Effector memory CD8-positive, alpha-beta T cell (primary cell): ENCODE measurements around the gene SECTM1.

Experiments
- ATAC-seq: fragments of 150-1000 bp; cut with Tn5 transposase; replicated peaks from 2 replicates; pipeline ENCODE4 v1.10.0; 2021; ENCODE audit warnings: mild to moderate bottlenecking, moderate library complexity
- DNase-seq, 3 experiments: peaks; one replicate each; pipeline ENCODE4 v3.0.0; 2021
- H3K27ac Mint-ChIP-seq, 2 donors: one replicate each; pipeline ENCODE4 v1.8.0; 2022; ENCODE audit warnings: mild to moderate bottlenecking in 2 of 2, mixed read lengths in 2 of 2, moderate library complexity in 2 of 2
- H3K27me3 Mint-ChIP-seq, 2 donors: one replicate each; pipeline ENCODE4 v1.8.0; 2022; ENCODE audit warnings: mixed read lengths in 2 of 2
- H3K36me3 Mint-ChIP-seq: one replicate; pipeline ENCODE4 v1.8.0; 2022; ENCODE audit warnings: mild to moderate bottlenecking, moderate library complexity, mixed read lengths; ENCODE audit not compliant: insufficient read depth
- H3K4me1 Mint-ChIP-seq, 2 donors: one replicate each; pipeline ENCODE4 v1.8.0; 2022; ENCODE audit warnings: low read depth in 2 of 2, mixed read lengths in 2 of 2
- H3K4me3 Mint-ChIP-seq, 2 donors: one replicate each; pipeline ENCODE4 v1.8.0; 2022; ENCODE audit warnings: mild to moderate bottlenecking in 2 of 2, mixed read lengths in 2 of 2, moderate library complexity in 2 of 2
- H3K9me3 Mint-ChIP-seq, 2 donors: one replicate each; pipeline ENCODE4 v1.8.0; 2022; ENCODE audit warnings: mixed read lengths in 2 of 2

SECTM1 gene

DNA sequence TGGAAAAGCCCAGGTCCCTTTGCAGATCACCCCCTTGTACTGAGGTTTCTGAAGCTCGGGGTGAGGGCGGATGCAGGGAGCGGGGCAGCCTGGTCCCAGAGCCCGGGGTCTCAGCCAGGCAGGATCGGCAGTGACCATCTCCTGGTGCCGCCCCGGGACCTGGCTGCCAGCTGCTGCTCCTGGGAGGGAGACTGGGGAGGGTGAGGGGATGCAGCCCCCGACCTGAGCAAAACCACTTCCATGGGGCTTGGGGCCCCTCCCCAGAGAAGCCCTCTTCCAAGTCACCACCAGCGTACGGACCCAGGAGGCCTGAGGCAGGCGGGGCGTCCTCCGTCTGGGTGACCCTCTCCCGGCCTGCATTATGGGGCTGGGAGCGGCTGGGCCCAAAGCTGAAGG, 31.0 kb downstream of the SECTM1 start:
- Mint-ChIP-seq H3K4me1 (peaks cover 54 to 68% of the 10 kb centered on the region in 2 donors), H3K27ac (peak overlapping the region; percentile 90 to 100), H3K27me3 (no peaks in the 10 kb centered on the region), H3K9me3 (no peaks in the 10 kb centered on the region), H3K36me3 (peaks cover 30% of the 10 kb centered on the region), H3K4me3 (peak overlapping the region; percentile 91 to 92)
- no peak for ATAC-seq
- no peak for DNase-seq

DNA sequence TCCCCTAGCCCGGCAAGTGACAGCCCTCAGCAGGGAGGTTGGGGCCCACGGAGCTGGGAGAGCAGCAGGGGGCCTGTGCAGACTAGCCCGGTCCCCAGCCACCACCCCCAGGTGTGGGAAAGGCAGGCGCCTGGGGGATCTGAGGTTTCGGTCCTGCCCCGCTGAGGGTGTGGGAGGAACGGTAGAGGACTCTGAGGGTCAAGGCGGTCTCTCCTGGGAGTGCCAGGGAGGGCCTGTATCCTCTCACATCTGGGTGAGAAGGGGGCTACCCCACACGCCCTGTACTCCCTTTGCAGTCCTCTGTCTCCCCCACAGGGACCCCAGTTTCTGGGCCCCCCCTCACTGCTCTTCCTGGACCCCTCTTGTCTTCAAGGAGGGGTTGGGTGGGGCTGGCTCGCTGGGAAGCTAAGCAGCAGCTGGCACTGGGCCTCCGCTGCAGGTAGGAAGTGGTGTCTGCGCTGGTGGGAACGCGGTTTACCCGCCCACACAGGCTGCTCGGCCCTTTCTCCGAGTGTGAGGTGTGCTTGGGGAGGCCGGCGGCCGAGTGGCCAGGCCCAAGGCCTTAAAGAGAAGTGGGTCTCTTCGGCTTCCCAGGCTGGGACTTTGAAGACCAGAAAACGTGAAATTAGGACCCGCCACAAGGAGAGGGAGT, 31.5 kb downstream of the SECTM1 start:
- H3K36me3 Mint-ChIP-seq, result peaks cover 35% of the 10 kb centered on the region
- H3K4me3 Mint-ChIP-seq, result peak overlapping the region; percentile 91 to 92
- H3K27ac Mint-ChIP-seq, result peak overlapping the region; percentile 90 to 100
- ATAC-seq, result no peak
- H3K9me3 Mint-ChIP-seq, result no peaks in the 10 kb centered on the region
- no peaks in the 10 kb centered on the region for H3K27me3 Mint-ChIP-seq
- peaks cover 56 to 73% of the 10 kb centered on the region in 2 donors for H3K4me1 Mint-ChIP-seq
- no peak for DNase-seq

DNA sequence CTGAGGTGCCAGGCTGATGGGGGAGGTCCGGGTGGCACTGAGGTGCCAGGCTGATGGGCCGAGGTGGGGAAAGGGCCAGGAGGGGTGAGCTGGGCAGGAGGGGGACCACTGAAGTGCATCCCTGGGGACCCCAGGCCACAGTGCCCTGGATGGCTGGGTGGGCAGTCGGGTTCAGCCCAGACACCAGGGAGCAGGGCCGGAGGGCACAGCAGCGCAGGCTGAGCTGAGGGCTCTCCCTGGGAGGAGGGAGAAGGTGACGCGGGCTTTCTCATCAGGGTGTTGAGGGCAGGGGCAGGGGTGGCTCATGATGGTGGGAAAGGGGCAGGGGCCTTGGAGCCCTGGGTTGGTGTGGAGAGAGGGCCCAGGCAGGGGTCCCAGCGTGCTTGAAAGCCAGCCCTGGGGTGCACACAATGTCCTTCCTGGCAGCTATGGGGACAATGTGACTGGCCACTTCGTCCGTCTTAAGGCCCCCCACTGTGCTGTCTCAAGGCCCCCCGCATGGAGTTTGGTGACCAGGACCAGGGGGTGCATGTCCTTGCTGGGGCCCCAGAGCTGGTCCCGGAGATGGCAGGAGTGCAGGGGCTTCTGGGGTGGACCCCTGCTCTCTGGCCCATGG, 32.2 kb downstream of the SECTM1 start:
- Mint-ChIP-seq H3K27me3 (no peaks in the 10 kb centered on the region), H3K36me3 (peaks cover 37% of the 10 kb centered on the region), H3K9me3 (no peaks in the 10 kb centered on the region), H3K4me1 (peaks cover 55 to 73% of the 10 kb centered on the region in 2 donors), H3K4me3 (peak overlapping the region; percentile 91 to 92), H3K27ac (peak overlapping the region; percentile 100)
- DNase-seq (no peak), ATAC-seq (no peak)

- ATAC-seq (no peak), DNase-seq (peak; percentile 58 to 62 (median 58))
- Mint-ChIP-seq H3K4me1 (peaks cover 53 to 70% of the 10 kb centered on the region in 2 donors), H3K27me3 (no peaks in the 10 kb centered on the region), H3K27ac (peak overlapping the region; percentile 100), H3K36me3 (peaks cover 37% of the 10 kb centered on the region), H3K9me3 (no peaks in the 10 kb centered on the region), H3K4me3 (peak overlapping the region; percentile 91 to 92)
Observed at GRCh38 chr17:82300707-82301270, 32.8 kb downstream of the SECTM1 start.

DNA sequence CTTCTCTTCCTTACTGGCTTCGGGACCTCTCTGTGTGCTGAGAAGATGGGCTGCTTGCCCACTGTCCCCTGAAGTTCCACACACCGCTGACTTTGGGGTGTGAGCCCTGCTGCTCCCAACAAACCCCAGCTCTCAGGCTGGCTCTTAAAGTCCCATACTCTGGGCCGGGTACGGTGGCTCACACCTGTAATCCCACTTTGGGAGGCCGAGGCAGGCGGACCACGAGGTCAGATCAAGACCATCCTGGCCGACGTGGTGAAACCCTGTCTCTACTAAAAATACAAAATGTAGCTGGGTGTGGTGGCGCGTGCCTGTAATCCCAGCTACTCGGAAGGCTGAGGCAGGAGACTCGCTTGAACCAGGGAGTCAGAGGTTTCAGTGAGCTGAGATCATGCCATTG, 33.3 kb downstream of the SECTM1 start:
- DNase-seq, result no peak
- Mint-ChIP-seq H3K4me3 (peak overlapping the region; percentile 91 to 92), H3K36me3 (peaks cover 37% of the 10 kb centered on the region), H3K4me1 (peaks cover 57 to 66% of the 10 kb centered on the region in 2 donors), H3K27ac (peak overlapping the region; percentile 100), H3K9me3 (no peaks in the 10 kb centered on the region), H3K27me3 (no peaks in the 10 kb centered on the region)
- ATAC-seq, result no peak

GRCh38 chr17:82299452-82299851, 34.1 kb downstream of the SECTM1 start:
- peaks cover 57 to 62% of the 10 kb centered on the region in 2 donors for H3K4me1 Mint-ChIP-seq
- DNase-seq, result no peak
- ATAC-seq, result no peak
- H3K9me3 Mint-ChIP-seq, result peaks cover 0 to 1% of the 10 kb centered on the region in 2 donors
- peak overlapping the region; percentile 91 to 92 for H3K4me3 Mint-ChIP-seq
- H3K27ac Mint-ChIP-seq, result peak overlapping the region; percentile 100
- peaks cover 39% of the 10 kb centered on the region for H3K36me3 Mint-ChIP-seq
- no peaks in the 10 kb centered on the region for H3K27me3 Mint-ChIP-seq

DNA sequence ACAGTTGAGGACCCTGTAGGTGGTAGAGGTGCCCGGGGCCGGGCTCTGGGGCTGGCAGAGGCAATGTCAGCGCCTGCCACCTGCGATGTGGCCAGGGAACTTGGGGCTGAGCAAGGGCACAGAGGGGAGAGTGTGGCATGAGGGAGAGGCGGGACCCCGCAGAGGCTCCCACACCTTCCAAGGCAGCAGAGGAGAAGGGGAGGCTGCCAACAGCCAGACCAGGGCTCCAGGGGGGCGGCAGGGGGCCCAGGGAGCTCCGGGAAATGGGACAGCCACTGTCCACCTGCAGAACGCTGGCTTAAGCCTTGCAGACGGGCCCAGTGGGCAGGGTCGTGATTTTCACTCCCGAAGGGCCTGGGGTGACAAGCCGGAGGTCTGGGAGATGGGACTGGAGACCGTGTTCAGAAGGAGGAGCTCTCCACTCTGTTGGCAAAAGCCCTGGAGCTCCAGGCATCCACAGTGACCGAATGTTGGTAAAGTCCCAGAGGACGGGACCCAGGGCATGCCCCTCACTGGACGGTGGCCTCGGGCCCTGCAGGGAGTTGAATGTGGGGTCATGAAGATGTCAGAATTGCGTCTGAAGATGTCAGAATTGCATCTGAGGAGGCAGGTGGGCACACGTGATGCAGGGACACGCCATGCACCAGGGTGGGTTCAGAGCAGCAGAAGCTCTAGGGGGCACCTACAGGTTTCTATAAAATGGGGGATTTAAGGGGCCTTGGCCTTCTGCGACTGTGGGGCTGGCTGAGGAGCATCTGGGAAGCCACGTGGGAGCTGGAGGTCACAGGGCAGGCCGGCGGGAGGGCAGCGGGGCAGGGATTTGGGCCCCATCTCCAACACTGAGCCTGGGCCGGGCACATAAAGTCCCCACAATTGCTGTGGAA, 34.8 kb downstream of the SECTM1 start:
- Mint-ChIP-seq H3K9me3 (peaks cover 0 to 2% of the 10 kb centered on the region in 2 donors), H3K4me3 (peak overlapping the region; percentile 91 to 92), H3K4me1 (peaks cover 60% of the 10 kb centered on the region in 2 donors), H3K27ac (peak overlapping the region; percentile 100), H3K36me3 (peaks cover 42% of the 10 kb centered on the region), H3K27me3 (no peaks in the 10 kb centered on the region)
- DNase-seq (no peak), ATAC-seq (peak; percentile 3)

GRCh38 chr17:82297714-82298537, 35.6 kb downstream of the SECTM1 start:
- Mint-ChIP-seq H3K27me3 (no peaks in the 10 kb centered on the region), H3K9me3 (peaks cover 0 to 2% of the 10 kb centered on the region in 2 donors), H3K36me3 (peaks cover 45% of the 10 kb centered on the region), H3K27ac (peak overlapping the region; percentile 100), H3K4me1 (peaks cover 55 to 56% of the 10 kb centered on the region in 2 donors), H3K4me3 (peak overlapping the region; percentile 91 to 92)
- peak; percentile 91 to 96 (median 91) for DNase-seq
- ATAC-seq, result peak; percentile 78

DNA sequence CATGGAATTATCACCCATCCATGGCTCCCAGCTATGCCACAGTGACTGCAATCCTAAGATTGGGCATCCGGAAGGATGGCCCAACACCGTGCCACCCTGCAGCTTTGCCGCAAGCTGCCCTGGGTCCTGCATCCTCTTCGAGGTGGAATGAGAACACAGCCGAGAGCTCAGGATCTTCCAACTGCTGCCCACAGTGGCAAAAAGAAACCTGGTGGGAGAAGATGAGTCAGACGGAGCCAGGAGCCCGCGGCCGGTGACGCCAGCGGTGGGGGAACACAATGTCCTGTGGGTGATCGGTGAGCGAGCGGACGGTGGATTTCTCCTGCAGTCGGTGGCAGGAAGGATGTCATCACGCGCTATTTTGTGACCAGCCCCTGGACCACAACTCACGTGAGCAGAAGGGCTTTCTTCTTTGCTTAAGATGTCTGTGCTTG, 36.3 kb downstream of the SECTM1 start:
- DNase-seq, result peak; percentile 81 to 87 (median 83)
- H3K36me3 Mint-ChIP-seq, result peaks cover 48% of the 10 kb centered on the region
- no peaks in the 10 kb centered on the region for H3K27me3 Mint-ChIP-seq
- peak; percentile 48 for ATAC-seq
- H3K9me3 Mint-ChIP-seq, result peaks cover 0 to 2% of the 10 kb centered on the region in 2 donors
- peak overlapping the region; percentile 91 to 92 for H3K4me3 Mint-ChIP-seq
- H3K27ac Mint-ChIP-seq, result peak overlapping the region; percentile 100
- H3K4me1 Mint-ChIP-seq, result peaks cover 51 to 53% of the 10 kb centered on the region in 2 donors

- ATAC-seq (no peak), DNase-seq (no peak)
- H3K27ac Mint-ChIP-seq, result peak overlapping the region; percentile 100
- no peaks in the 10 kb centered on the region for H3K27me3 Mint-ChIP-seq
- peaks cover 48% of the 10 kb centered on the region for H3K36me3 Mint-ChIP-seq
- H3K4me1 Mint-ChIP-seq, result peaks cover 46 to 49% of the 10 kb centered on the region in 2 donors
- H3K4me3 Mint-ChIP-seq, result peak overlapping the region; percentile 91 to 92
- H3K9me3 Mint-ChIP-seq, result peaks cover 0 to 2% of the 10 kb centered on the region in 2 donors
Observed at GRCh38 chr17:82296511-82297279, 36.9 kb downstream of the SECTM1 start.

- ATAC-seq, result no peak
Observed at GRCh38 chr17:82295472-82295814, 38.1 kb downstream of the SECTM1 start.

More at GRCh38 chr17:82295472-82295814, 38.1 kb downstream of the SECTM1 start:
- peaks cover 39 to 40% of the 10 kb centered on the region in 2 donors for H3K4me1 Mint-ChIP-seq
- H3K27ac Mint-ChIP-seq, result no peak overlapping the region
- DNase-seq, result no peak
- H3K4me3 Mint-ChIP-seq, result no peak overlapping the region
- H3K9me3 Mint-ChIP-seq, result peaks cover 0 to 2% of the 10 kb centered on the region in 2 donors
- H3K36me3 Mint-ChIP-seq, result peaks cover 48% of the 10 kb centered on the region
- H3K27me3 Mint-ChIP-seq, result no peaks in the 10 kb centered on the region
